ENCODE measurements around the gene WNT5B. TPM values are rescaled to one million over a fixed set of nuclear protein-coding genes. Genes with fewer than 3 reads are reported as not detected.
A peak's percentile ranks its signal among the peaks of the same experiment; 100 is the strongest.

WNT5B gene
- total and polyA plus RNA-seq, 9 of the 15 experiments (the other 6 are each of a cell fraction or from before 2014, with no cell fraction given), result 0.42 to 16.8 (median 5.4) TPM

GRCh38 chr12:1606021-1606622, 22.9 kb upstream of the WNT5B start (continued):
- TF ChIP-seq CREM (IDR thresholded peaks at IDR 0.05; ENCODE audit: low read depth), result 0 out of 2 replicates have a peak, but pooled peaks have one; percentile 14
- TF ChIP-seq SMAD1 (IDR thresholded peaks at IDR 0.05; ENCODE audit: low read depth, low read length, partially characterized antibody), result peak; percentile 94
- no peak for TF ChIP-seq MCM5 (IDR thresholded peaks at IDR 0.05; ENCODE audit: low read depth)
- TF ChIP-seq ZNF518B (CRISPR knock-in tag; IDR thresholded peaks at IDR 0.05), result no peak
- TF ChIP-seq ZNF583 (CRISPR knock-in tag; IDR thresholded peaks at IDR 0.05), result no peak
- TF ChIP-seq, protein P1, sequence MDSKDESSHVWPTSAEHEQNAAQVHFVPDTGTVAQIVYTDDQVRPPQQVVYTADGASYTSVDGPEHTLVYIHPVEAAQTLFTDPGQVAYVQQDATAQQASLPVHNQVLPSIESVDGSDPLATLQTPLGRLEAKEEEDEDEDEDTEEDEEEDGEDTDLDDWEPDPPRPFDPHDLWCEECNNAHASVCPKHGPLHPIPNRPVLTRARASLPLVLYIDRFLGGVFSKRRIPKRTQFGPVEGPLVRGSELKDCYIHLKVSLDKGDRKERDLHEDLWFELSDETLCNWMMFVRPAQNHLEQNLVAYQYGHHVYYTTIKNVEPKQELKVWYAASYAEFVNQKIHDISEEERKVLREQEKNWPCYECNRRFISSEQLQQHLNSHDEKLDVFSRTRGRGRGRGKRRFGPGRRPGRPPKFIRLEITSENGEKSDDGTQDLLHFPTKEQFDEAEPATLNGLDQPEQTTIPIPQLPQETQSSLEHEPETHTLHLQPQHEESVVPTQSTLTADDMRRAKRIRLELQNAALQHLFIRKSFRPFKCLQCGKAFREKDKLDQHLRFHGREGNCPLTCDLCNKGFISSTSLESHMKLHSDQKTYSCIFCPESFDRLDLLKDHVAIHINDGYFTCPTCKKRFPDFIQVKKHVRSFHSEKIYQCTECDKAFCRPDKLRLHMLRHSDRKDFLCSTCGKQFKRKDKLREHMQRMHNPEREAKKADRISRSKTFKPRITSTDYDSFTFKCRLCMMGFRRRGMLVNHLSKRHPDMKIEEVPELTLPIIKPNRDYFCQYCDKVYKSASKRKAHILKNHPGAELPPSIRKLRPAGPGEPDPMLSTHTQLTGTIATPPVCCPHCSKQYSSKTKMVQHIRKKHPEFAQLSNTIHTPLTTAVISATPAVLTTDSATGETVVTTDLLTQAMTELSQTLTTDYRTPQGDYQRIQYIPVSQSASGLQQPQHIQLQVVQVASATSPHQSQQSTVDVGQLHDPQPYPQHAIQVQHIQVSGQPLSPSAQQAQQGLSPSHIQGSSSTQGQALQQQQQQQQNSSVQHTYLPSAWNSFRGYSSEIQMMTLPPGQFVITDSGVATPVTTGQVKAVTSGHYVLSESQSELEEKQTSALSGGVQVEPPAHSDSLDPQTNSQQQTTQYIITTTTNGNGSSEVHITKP (IDR thresholded peaks at IDR 0.05; ENCODE audit: partially characterized antibody), result no peak
- TF ChIP-seq TSC22D4 (tag; IDR thresholded peaks at IDR 0.05), result no peak
- TF ChIP-seq, protein P2, sequence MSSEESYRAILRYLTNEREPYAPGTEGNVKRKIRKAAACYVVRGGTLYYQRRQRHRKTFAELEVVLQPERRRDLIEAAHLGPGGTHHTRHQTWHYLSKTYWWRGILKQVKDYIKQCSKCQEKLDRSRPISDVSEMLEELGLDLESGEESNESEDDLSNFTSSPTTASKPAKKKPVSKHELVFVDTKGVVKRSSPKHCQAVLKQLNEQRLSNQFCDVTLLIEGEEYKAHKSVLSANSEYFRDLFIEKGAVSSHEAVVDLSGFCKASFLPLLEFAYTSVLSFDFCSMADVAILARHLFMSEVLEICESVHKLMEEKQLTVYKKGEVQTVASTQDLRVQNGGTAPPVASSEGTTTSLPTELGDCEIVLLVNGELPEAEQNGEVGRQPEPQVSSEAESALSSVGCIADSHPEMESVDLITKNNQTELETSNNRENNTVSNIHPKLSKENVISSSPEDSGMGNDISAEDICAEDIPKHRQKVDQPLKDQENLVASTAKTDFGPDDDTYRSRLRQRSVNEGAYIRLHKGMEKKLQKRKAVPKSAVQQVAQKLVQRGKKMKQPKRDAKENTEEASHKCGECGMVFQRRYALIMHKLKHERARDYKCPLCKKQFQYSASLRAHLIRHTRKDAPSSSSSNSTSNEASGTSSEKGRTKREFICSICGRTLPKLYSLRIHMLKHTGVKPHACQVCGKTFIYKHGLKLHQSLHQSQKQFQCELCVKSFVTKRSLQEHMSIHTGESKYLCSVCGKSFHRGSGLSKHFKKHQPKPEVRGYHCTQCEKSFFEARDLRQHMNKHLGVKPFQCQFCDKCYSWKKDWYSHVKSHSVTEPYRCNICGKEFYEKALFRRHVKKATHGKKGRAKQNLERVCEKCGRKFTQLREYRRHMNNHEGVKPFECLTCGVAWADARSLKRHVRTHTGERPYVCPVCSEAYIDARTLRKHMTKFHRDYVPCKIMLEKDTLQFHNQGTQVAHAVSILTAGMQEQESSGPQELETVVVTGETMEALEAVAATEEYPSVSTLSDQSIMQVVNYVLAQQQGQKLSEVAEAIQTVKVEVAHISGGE (CRISPR knock-in tag; IDR thresholded peaks at IDR 0.05), result no peak
- TF ChIP-seq L3MBTL2 (IDR thresholded peaks at IDR 0.05), result peak; percentile 71
- TF ChIP-seq LCOR (CRISPR knock-in tag; IDR thresholded peaks at IDR 0.05), result no peak
- TF ChIP-seq, protein P3, sequence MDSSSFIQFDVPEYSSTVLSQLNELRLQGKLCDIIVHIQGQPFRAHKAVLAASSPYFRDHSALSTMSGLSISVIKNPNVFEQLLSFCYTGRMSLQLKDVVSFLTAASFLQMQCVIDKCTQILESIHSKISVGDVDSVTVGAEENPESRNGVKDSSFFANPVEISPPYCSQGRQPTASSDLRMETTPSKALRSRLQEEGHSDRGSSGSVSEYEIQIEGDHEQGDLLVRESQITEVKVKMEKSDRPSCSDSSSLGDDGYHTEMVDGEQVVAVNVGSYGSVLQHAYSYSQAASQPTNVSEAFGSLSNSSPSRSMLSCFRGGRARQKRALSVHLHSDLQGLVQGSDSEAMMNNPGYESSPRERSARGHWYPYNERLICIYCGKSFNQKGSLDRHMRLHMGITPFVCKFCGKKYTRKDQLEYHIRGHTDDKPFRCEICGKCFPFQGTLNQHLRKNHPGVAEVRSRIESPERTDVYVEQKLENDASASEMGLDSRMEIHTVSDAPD (CRISPR knock-in tag; IDR thresholded peaks at IDR 0.05), result no peak
- TF ChIP-seq THAP12 (CRISPR knock-in tag; IDR thresholded peaks at IDR 0.05), result no peak
- TF ChIP-seq ZNF830 (CRISPR knock-in tag; IDR thresholded peaks at IDR 0.05), result no peak

Data from K562 (cell line).